ENCODE measurements around the gene FHIT.

Gene FHIT

GRCh38 chr3:59756934-59757333 is 1494.3 kb downstream of the FHIT start:
- Histone ChIP-seq H3K9me3 (ENCODE audit: control insufficient read depth, low read length) (no peaks in the 10 kb centered on the region), H3K4me1 (ENCODE audit: control insufficient read depth, insufficient read depth, low read length, poor library complexity, severe bottlenecking) (peaks cover 4% of the 10 kb centered on the region), H3K27me3 (replicated peaks; ENCODE audit: control insufficient read depth, insufficient read depth, low read length, poor library complexity, severe bottlenecking) (no peaks in the 10 kb centered on the region), H3K27ac (ENCODE audit: insufficient read depth, low read length, poor library complexity, severe bottlenecking) (no peak overlapping the region), H3K4me3 (ENCODE audit: insufficient read depth, low read depth, low read length, poor library complexity, severe bottlenecking) (no peak overlapping the region), H3K36me3 (ENCODE audit: control insufficient read depth, insufficient read depth, low read length) (no peaks in the 10 kb centered on the region)
- no peak for DNase-seq

- H3K27me3 ChIP-seq (replicated peaks; ENCODE audit: control insufficient read depth, insufficient read depth, low read length, poor library complexity, severe bottlenecking): no peaks in the 10 kb centered on the region
- H3K4me3 ChIP-seq (ENCODE audit: insufficient read depth, low read depth, low read length, poor library complexity, severe bottlenecking): no peak overlapping the region
- no peaks in the 10 kb centered on the region for H3K9me3 ChIP-seq (ENCODE audit: control insufficient read depth, low read length)
- DNase-seq: no peak
- H3K4me1 ChIP-seq (ENCODE audit: control insufficient read depth, insufficient read depth, low read length, poor library complexity, severe bottlenecking): peaks cover 4% of the 10 kb centered on the region
- H3K27ac ChIP-seq (ENCODE audit: insufficient read depth, low read length, poor library complexity, severe bottlenecking): no peak overlapping the region
- no peaks in the 10 kb centered on the region for H3K36me3 ChIP-seq (ENCODE audit: control insufficient read depth, insufficient read depth, low read length)
Observed at GRCh38 chr3:59754456-59755129, 1496.7 kb downstream of the FHIT start.

GRCh38 chr3:59753808-59754450 is 1497.3 kb downstream of the FHIT start:
- Histone ChIP-seq H3K27ac (ENCODE audit: insufficient read depth, low read length, poor library complexity, severe bottlenecking) (no peak overlapping the region), H3K9me3 (ENCODE audit: control insufficient read depth, low read length) (no peaks in the 10 kb centered on the region), H3K27me3 (replicated peaks; ENCODE audit: control insufficient read depth, insufficient read depth, low read length, poor library complexity, severe bottlenecking) (no peaks in the 10 kb centered on the region), H3K4me1 (ENCODE audit: control insufficient read depth, insufficient read depth, low read length, poor library complexity, severe bottlenecking) (peaks cover 4% of the 10 kb centered on the region), H3K4me3 (ENCODE audit: insufficient read depth, low read depth, low read length, poor library complexity, severe bottlenecking) (no peak overlapping the region), H3K36me3 (ENCODE audit: control insufficient read depth, insufficient read depth, low read length) (peaks cover 2% of the 10 kb centered on the region)
- no peak for DNase-seq

- H3K4me3 ChIP-seq (ENCODE audit: insufficient read depth, low read depth, low read length, poor library complexity, severe bottlenecking): no peak overlapping the region
- peaks cover 6% of the 10 kb centered on the region for H3K36me3 ChIP-seq (ENCODE audit: control insufficient read depth, insufficient read depth, low read length)
- H3K4me1 ChIP-seq (ENCODE audit: control insufficient read depth, insufficient read depth, low read length, poor library complexity, severe bottlenecking): peaks cover 4% of the 10 kb centered on the region
- H3K27me3 ChIP-seq (replicated peaks; ENCODE audit: control insufficient read depth, insufficient read depth, low read length, poor library complexity, severe bottlenecking): no peaks in the 10 kb centered on the region
- no peaks in the 10 kb centered on the region for H3K9me3 ChIP-seq (ENCODE audit: control insufficient read depth, low read length)
- no peak overlapping the region for H3K27ac ChIP-seq (ENCODE audit: insufficient read depth, low read length, poor library complexity, severe bottlenecking)
- no peak for DNase-seq
Observed at GRCh38 chr3:59752925-59753324, 1498.3 kb downstream of the FHIT start.

GRCh38 chr3:59751606-59752005 is 1499.6 kb downstream of the FHIT start:
- Histone ChIP-seq H3K27ac (ENCODE audit: insufficient read depth, low read length, poor library complexity, severe bottlenecking) (no peak overlapping the region), H3K27me3 (replicated peaks; ENCODE audit: control insufficient read depth, insufficient read depth, low read length, poor library complexity, severe bottlenecking) (no peaks in the 10 kb centered on the region), H3K36me3 (ENCODE audit: control insufficient read depth, insufficient read depth, low read length) (peaks cover 6% of the 10 kb centered on the region), H3K9me3 (ENCODE audit: control insufficient read depth, low read length) (no peaks in the 10 kb centered on the region), H3K4me1 (ENCODE audit: control insufficient read depth, insufficient read depth, low read length, poor library complexity, severe bottlenecking) (peaks cover 4% of the 10 kb centered on the region), H3K4me3 (ENCODE audit: insufficient read depth, low read depth, low read length, poor library complexity, severe bottlenecking) (no peak overlapping the region)
- no peak for DNase-seq

- Histone ChIP-seq H3K4me3 (ENCODE audit: insufficient read depth, low read depth, low read length, poor library complexity, severe bottlenecking) (no peak overlapping the region), H3K9me3 (ENCODE audit: control insufficient read depth, low read length) (no peaks in the 10 kb centered on the region), H3K27ac (ENCODE audit: insufficient read depth, low read length, poor library complexity, severe bottlenecking) (no peak overlapping the region), H3K27me3 (replicated peaks; ENCODE audit: control insufficient read depth, insufficient read depth, low read length, poor library complexity, severe bottlenecking) (no peaks in the 10 kb centered on the region), H3K36me3 (ENCODE audit: control insufficient read depth, insufficient read depth, low read length) (peaks cover 6% of the 10 kb centered on the region), H3K4me1 (ENCODE audit: control insufficient read depth, insufficient read depth, low read length, poor library complexity, severe bottlenecking) (peaks cover 4% of the 10 kb centered on the region)
- DNase-seq: no peak
Observed at GRCh38 chr3:59750391-59750790, 1500.9 kb downstream of the FHIT start.

- DNase-seq: no peak
- no peaks in the 10 kb centered on the region for H3K9me3 ChIP-seq (ENCODE audit: control insufficient read depth, low read length)
- H3K4me3 ChIP-seq (ENCODE audit: insufficient read depth, low read depth, low read length, poor library complexity, severe bottlenecking): no peak overlapping the region
- H3K36me3 ChIP-seq (ENCODE audit: control insufficient read depth, insufficient read depth, low read length): peaks cover 6% of the 10 kb centered on the region
- no peaks in the 10 kb centered on the region for H3K4me1 ChIP-seq (ENCODE audit: control insufficient read depth, insufficient read depth, low read length, poor library complexity, severe bottlenecking)
- H3K27ac ChIP-seq (ENCODE audit: insufficient read depth, low read length, poor library complexity, severe bottlenecking): no peak overlapping the region
- H3K27me3 ChIP-seq (replicated peaks; ENCODE audit: control insufficient read depth, insufficient read depth, low read length, poor library complexity, severe bottlenecking): no peaks in the 10 kb centered on the region
Observed at GRCh38 chr3:59749291-59749690, 1502.0 kb downstream of the FHIT start.

- Histone ChIP-seq H3K36me3 (ENCODE audit: control insufficient read depth, insufficient read depth, low read length) (peaks cover 6% of the 10 kb centered on the region), H3K27ac (ENCODE audit: insufficient read depth, low read length, poor library complexity, severe bottlenecking) (no peak overlapping the region), H3K9me3 (ENCODE audit: control insufficient read depth, low read length) (no peaks in the 10 kb centered on the region), H3K4me1 (ENCODE audit: control insufficient read depth, insufficient read depth, low read length, poor library complexity, severe bottlenecking) (no peaks in the 10 kb centered on the region), H3K27me3 (replicated peaks; ENCODE audit: control insufficient read depth, insufficient read depth, low read length, poor library complexity, severe bottlenecking) (no peaks in the 10 kb centered on the region), H3K4me3 (ENCODE audit: insufficient read depth, low read depth, low read length, poor library complexity, severe bottlenecking) (no peak overlapping the region)
- DNase-seq: no peak
Observed at GRCh38 chr3:59746585-59746984, 1504.7 kb downstream of the FHIT start.

- no peak overlapping the region for H3K27ac ChIP-seq (ENCODE audit: insufficient read depth, low read length, poor library complexity, severe bottlenecking)
- no peak for DNase-seq
- H3K4me1 ChIP-seq (ENCODE audit: control insufficient read depth, insufficient read depth, low read length, poor library complexity, severe bottlenecking): no peaks in the 10 kb centered on the region
- H3K9me3 ChIP-seq (ENCODE audit: control insufficient read depth, low read length): no peaks in the 10 kb centered on the region
- no peaks in the 10 kb centered on the region for H3K27me3 ChIP-seq (replicated peaks; ENCODE audit: control insufficient read depth, insufficient read depth, low read length, poor library complexity, severe bottlenecking)
- no peak overlapping the region for H3K4me3 ChIP-seq (ENCODE audit: insufficient read depth, low read depth, low read length, poor library complexity, severe bottlenecking)
- H3K36me3 ChIP-seq (ENCODE audit: control insufficient read depth, insufficient read depth, low read length): no peaks in the 10 kb centered on the region
Observed at GRCh38 chr3:59737241-59737640, 1514.0 kb downstream of the FHIT start.

- Histone ChIP-seq H3K4me1 (ENCODE audit: control insufficient read depth, insufficient read depth, low read length, poor library complexity, severe bottlenecking) (no peaks in the 10 kb centered on the region), H3K27me3 (replicated peaks; ENCODE audit: control insufficient read depth, insufficient read depth, low read length, poor library complexity, severe bottlenecking) (no peaks in the 10 kb centered on the region), H3K4me3 (ENCODE audit: insufficient read depth, low read depth, low read length, poor library complexity, severe bottlenecking) (no peak overlapping the region), H3K27ac (ENCODE audit: insufficient read depth, low read length, poor library complexity, severe bottlenecking) (no peak overlapping the region), H3K36me3 (ENCODE audit: control insufficient read depth, insufficient read depth, low read length) (no peaks in the 10 kb centered on the region), H3K9me3 (ENCODE audit: control insufficient read depth, low read length) (no peaks in the 10 kb centered on the region)
- DNase-seq: no peak
Observed at GRCh38 chr3:59734061-59734460, 1517.2 kb downstream of the FHIT start.
